IgD-negative memory B cell (primary cell): ENCODE results near the gene MEGF11. TPM values are rescaled to one million over a fixed set of nuclear protein-coding genes. Genes with fewer than 3 reads are reported as not detected.

Experiments
- H3K27ac Mint-ChIP-seq, 3 donors: one replicate each; pipeline ENCODE4 v1.8.0; 2020 to 2022; ENCODE audit warnings: mild to moderate bottlenecking in 3 of 3, mixed read lengths in 3 of 3, moderate library complexity in 1 of 3
- H3K27me3 Mint-ChIP-seq: one replicate; pipeline ENCODE4 v1.8.0; 2021; ENCODE audit warnings: mixed read lengths
- H3K36me3 Mint-ChIP-seq: one replicate; pipeline ENCODE4 v1.8.0; 2020; ENCODE audit warnings: mild to moderate bottlenecking, mixed read lengths
- H3K4me1 Mint-ChIP-seq, 3 donors: one replicate each; pipeline ENCODE4 v1.8.0; 2020 to 2022; ENCODE audit warnings: mixed read lengths in 3 of 3, mild to moderate bottlenecking in 1 of 3
- H3K4me3 Mint-ChIP-seq, 4 donors: one replicate each; pipeline ENCODE4 v1.8.0; 2020 to 2022; ENCODE audit warnings: mild to moderate bottlenecking in 4 of 4, mixed read lengths in 4 of 4, moderate library complexity in 3 of 4
- H3K9me3 Mint-ChIP-seq, 3 donors: one replicate each; pipeline ENCODE4 v1.8.0; 2020 to 2021; ENCODE audit warnings: mixed read lengths in 3 of 3, mild to moderate bottlenecking in 1 of 3
- polyA plus RNA-seq: library from polyadenylated mRNA; unstranded; fragments of 300-500 nt; fragmentation: Illumina TruSeq; gene quantifications from one replicate; pipeline ENCODE4 v1.2.3, GENCODE V29; 2021

The MEGF11 gene
- polyA plus RNA-seq, 1 donor from 2014 or later: 0.41 TPM

- Mint-ChIP-seq H3K9me3 (no peaks in the 10 kb centered on the region), H3K4me3 (no peak overlapping the region), H3K27ac (no peak overlapping the region), H3K27me3 (peaks cover 14% of the 10 kb centered on the region), H3K36me3 (no peaks in the 10 kb centered on the region), H3K4me1 (no peaks in the 10 kb centered on the region)
Observed at GRCh38 chr15:66131200-66131599, 122.3 kb downstream of the MEGF11 start.

GRCh38 chr15:66130496-66131034 is 123.0 kb downstream of the MEGF11 start:
- H3K36me3 Mint-ChIP-seq: no peaks in the 10 kb centered on the region
- no peaks in the 10 kb centered on the region for H3K4me1 Mint-ChIP-seq
- H3K9me3 Mint-ChIP-seq: no peaks in the 10 kb centered on the region
- peaks cover 17% of the 10 kb centered on the region for H3K27me3 Mint-ChIP-seq
- no peak overlapping the region for H3K4me3 Mint-ChIP-seq
- H3K27ac Mint-ChIP-seq: no peak overlapping the region

- no peak overlapping the region for H3K27ac Mint-ChIP-seq
- no peaks in the 10 kb centered on the region for H3K9me3 Mint-ChIP-seq
- H3K36me3 Mint-ChIP-seq: no peaks in the 10 kb centered on the region
- H3K4me3 Mint-ChIP-seq: no peak overlapping the region
- no peaks in the 10 kb centered on the region for H3K4me1 Mint-ChIP-seq
- H3K27me3 Mint-ChIP-seq: peaks cover 19% of the 10 kb centered on the region
Observed at GRCh38 chr15:66129586-66129985, 124.0 kb downstream of the MEGF11 start.

- Mint-ChIP-seq H3K36me3 (no peaks in the 10 kb centered on the region), H3K9me3 (no peaks in the 10 kb centered on the region), H3K4me3 (no peak overlapping the region), H3K27me3 (peaks cover 22% of the 10 kb centered on the region), H3K4me1 (no peaks in the 10 kb centered on the region), H3K27ac (no peak overlapping the region)
Observed at GRCh38 chr15:66128116-66128680, 125.4 kb downstream of the MEGF11 start.

GRCh38 chr15:66126456-66126855 is 127.1 kb downstream of the MEGF11 start:
- no peak overlapping the region for H3K27ac Mint-ChIP-seq
- no peaks in the 10 kb centered on the region for H3K36me3 Mint-ChIP-seq
- H3K9me3 Mint-ChIP-seq: no peaks in the 10 kb centered on the region
- no peaks in the 10 kb centered on the region for H3K4me1 Mint-ChIP-seq
- H3K4me3 Mint-ChIP-seq: no peak overlapping the region
- peaks cover 30% of the 10 kb centered on the region for H3K27me3 Mint-ChIP-seq

GRCh38 chr15:66126031-66126441 is 127.5 kb downstream of the MEGF11 start:
- H3K4me1 Mint-ChIP-seq: no peaks in the 10 kb centered on the region
- no peaks in the 10 kb centered on the region for H3K9me3 Mint-ChIP-seq
- H3K27ac Mint-ChIP-seq: no peak overlapping the region
- no peaks in the 10 kb centered on the region for H3K36me3 Mint-ChIP-seq
- H3K4me3 Mint-ChIP-seq: no peak overlapping the region
- H3K27me3 Mint-ChIP-seq: peaks cover 30% of the 10 kb centered on the region

GRCh38 chr15:66124651-66125050 is 128.9 kb downstream of the MEGF11 start:
- H3K36me3 Mint-ChIP-seq: no peaks in the 10 kb centered on the region
- no peak overlapping the region for H3K4me3 Mint-ChIP-seq
- H3K27me3 Mint-ChIP-seq: peaks cover 33% of the 10 kb centered on the region
- H3K9me3 Mint-ChIP-seq: peaks cover 0 to 1% (median 0%) of the 10 kb centered on the region in 3 donors
- H3K4me1 Mint-ChIP-seq: no peaks in the 10 kb centered on the region
- no peak overlapping the region for H3K27ac Mint-ChIP-seq

- Mint-ChIP-seq H3K9me3 (peaks cover 0 to 1% (median 0%) of the 10 kb centered on the region in 3 donors), H3K4me3 (no peak overlapping the region), H3K27ac (no peak overlapping the region), H3K36me3 (no peaks in the 10 kb centered on the region), H3K4me1 (no peaks in the 10 kb centered on the region), H3K27me3 (peaks cover 33% of the 10 kb centered on the region)
Observed at GRCh38 chr15:66123799-66124198, 129.8 kb downstream of the MEGF11 start.

DNA sequence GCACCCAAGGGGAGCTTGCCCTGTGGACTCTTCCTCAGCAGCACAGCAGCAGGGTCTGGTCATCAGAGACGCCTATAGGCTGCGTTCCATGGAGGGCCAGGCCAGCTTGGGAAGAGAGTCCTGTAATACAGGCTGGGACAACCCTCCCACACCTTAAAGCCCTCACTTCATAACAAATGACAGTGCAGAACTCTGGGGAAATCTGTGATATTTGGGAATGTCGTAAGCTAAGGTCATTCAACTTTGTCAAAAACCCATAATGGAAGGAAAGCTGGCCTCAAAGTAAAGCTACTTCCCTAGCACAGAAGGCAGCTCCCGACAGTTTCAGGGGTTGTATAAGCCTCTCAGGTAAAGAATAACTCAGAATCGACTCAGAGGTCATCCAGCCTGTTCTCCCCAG is 133.1 kb downstream of the MEGF11 start:
- Mint-ChIP-seq H3K9me3 (peaks cover 0 to 1% (median 0%) of the 10 kb centered on the region in 3 donors), H3K4me1 (peaks cover 0 to 4% (median 0%) of the 10 kb centered on the region in 3 donors), H3K27me3 (peaks cover 18% of the 10 kb centered on the region), H3K27ac (no peak overlapping the region), H3K4me3 (no peak overlapping the region), H3K36me3 (no peaks in the 10 kb centered on the region)

- Mint-ChIP-seq H3K4me1 (peaks cover 0 to 4% (median 0%) of the 10 kb centered on the region in 3 donors), H3K27me3 (peaks cover 17% of the 10 kb centered on the region)
Observed at GRCh38 chr15:66117841-66118240, 135.7 kb downstream of the MEGF11 start.

DNA sequence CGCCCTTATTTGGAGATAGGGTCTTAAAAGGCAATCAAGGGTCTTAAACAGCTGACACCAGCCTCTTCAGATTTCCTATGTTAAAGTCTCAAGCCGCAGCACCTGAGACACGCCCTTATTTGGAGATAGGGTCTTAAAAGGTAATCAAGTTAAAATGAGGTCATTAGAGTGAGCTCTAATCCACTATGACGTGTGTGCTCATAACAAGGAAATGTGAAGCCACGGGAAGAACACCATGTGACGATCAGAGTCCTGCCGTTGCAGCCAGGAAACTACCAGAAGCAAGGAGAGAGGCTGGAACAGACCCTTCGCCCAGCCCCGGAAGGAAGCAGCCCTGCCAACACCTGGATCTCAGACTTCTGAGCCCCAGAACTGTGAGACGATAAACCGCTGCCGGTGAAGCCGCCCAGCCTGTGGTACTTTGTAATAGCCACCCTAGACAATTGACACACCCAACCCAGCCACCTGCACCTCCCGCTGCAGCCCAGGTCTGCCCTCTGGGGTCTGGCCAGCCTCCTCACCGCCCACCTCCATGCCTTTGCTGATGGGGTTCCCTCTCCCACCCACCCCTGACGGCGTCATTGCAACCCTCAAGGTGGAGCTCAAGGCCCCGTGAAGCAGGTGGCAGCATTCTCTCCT is 137.9 kb downstream of the MEGF11 start:
- H3K9me3 Mint-ChIP-seq: no peaks in the 10 kb centered on the region
- peak overlapping the region in 1 of 4 donors; percentile 28 for H3K4me3 Mint-ChIP-seq
- no peaks in the 10 kb centered on the region for H3K36me3 Mint-ChIP-seq
- H3K27me3 Mint-ChIP-seq: peaks cover 13% of the 10 kb centered on the region
- H3K27ac Mint-ChIP-seq: no peak overlapping the region
- H3K4me1 Mint-ChIP-seq: peaks cover 0 to 4% (median 2%) of the 10 kb centered on the region in 3 donors

More at GRCh38 chr15:66117841-66118240, 135.7 kb downstream of the MEGF11 start:
- Mint-ChIP-seq H3K4me3 (no peak overlapping the region), H3K9me3 (peaks cover 0 to 1% (median 0%) of the 10 kb centered on the region in 3 donors), H3K27ac (peak overlapping the region in 1 of 3 donors; percentile 91), H3K36me3 (no peaks in the 10 kb centered on the region)

GRCh38 chr15:66114863-66115425 is 138.6 kb downstream of the MEGF11 start:
- no peak overlapping the region for H3K27ac Mint-ChIP-seq
- H3K4me1 Mint-ChIP-seq: peaks cover 0 to 4% (median 2%) of the 10 kb centered on the region in 3 donors
- no peaks in the 10 kb centered on the region for H3K36me3 Mint-ChIP-seq
- H3K27me3 Mint-ChIP-seq: peaks cover 13% of the 10 kb centered on the region
- no peak overlapping the region for H3K4me3 Mint-ChIP-seq
- H3K9me3 Mint-ChIP-seq: no peaks in the 10 kb centered on the region

GRCh38 chr15:66112388-66112787 is 141.2 kb downstream of the MEGF11 start:
- H3K4me3 Mint-ChIP-seq: no peak overlapping the region
- no peak overlapping the region for H3K27ac Mint-ChIP-seq
- no peaks in the 10 kb centered on the region for H3K9me3 Mint-ChIP-seq
- peaks cover 0 to 4% (median 2%) of the 10 kb centered on the region in 3 donors for H3K4me1 Mint-ChIP-seq
- peaks cover 27% of the 10 kb centered on the region for H3K27me3 Mint-ChIP-seq
- peaks cover 1% of the 10 kb centered on the region for H3K36me3 Mint-ChIP-seq

DNA sequence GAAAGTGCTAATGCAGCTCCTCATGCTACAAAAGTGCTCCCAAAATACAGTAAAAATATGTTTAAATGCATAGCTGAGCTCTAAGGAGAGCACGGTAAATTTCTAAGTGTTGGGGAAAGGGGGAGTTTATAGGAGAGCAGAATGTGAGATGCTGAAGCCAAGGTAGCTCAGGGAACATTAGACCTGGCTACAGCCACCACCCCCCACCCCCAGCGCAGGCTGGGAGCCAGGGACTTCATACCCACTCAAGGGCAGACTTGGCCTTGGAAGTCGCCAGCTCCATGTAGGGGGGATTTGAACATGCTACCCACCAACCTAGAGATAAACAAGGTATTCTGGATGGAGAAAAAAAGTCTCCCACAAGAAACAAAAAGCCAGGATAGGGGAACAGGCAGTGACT is 142.2 kb downstream of the MEGF11 start:
- Mint-ChIP-seq H3K9me3 (no peaks in the 10 kb centered on the region), H3K36me3 (peaks cover 1% of the 10 kb centered on the region), H3K4me3 (peak overlapping the region in 1 of 4 donors; percentile 45), H3K4me1 (peaks cover 0 to 4% (median 2%) of the 10 kb centered on the region in 3 donors), H3K27ac (no peak overlapping the region), H3K27me3 (peaks cover 26% of the 10 kb centered on the region)

DNA sequence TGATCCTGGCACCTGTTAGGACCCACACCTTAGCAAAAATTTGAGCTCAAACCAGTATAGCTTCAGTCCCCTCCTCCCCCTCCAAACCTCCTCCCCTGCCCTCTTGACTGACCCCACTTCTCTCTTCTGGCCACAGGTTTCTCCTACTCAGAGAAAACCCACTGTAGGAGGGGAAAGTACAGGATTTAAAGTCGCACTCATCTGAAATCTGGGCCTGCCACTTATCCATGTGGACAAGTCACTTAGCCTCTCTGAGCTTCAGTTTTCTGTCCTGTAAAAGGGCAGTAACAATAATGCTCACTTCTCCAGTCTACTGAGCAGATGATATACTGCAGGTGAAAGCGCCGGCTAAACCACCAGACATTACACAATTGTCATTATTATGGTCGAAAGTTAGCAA is 142.7 kb downstream of the MEGF11 start:
- Mint-ChIP-seq H3K4me3 (no peak overlapping the region), H3K4me1 (peaks cover 0 to 2% (median 0%) of the 10 kb centered on the region in 3 donors), H3K36me3 (peaks cover 1% of the 10 kb centered on the region), H3K9me3 (no peaks in the 10 kb centered on the region), H3K27me3 (peaks cover 28% of the 10 kb centered on the region), H3K27ac (no peak overlapping the region)
